Endometrium (tissue), 2 donors: Measurements from ENCODE around the gene NEK6.

Experiments used
- FAIRE-seq: peaks from 2 replicates; lab custom pipeline; 2012; peaks lifted over from hg19 to GRCh38; lab: Jason Lieb, UNC
- donor health status: control.
- donor health status: control.

The NEK6 gene

GRCh38 chr9:124342776-124343485, 85.2 kb downstream of the NEK6 start:
- FAIRE-seq = no peak

GRCh38 chr9:124343533-124344290, 86.0 kb downstream of the NEK6 start:
- FAIRE-seq = no peak

GRCh38 chr9:124344291-124345050, 86.7 kb downstream of the NEK6 start:
- FAIRE-seq = no peak

DNA sequence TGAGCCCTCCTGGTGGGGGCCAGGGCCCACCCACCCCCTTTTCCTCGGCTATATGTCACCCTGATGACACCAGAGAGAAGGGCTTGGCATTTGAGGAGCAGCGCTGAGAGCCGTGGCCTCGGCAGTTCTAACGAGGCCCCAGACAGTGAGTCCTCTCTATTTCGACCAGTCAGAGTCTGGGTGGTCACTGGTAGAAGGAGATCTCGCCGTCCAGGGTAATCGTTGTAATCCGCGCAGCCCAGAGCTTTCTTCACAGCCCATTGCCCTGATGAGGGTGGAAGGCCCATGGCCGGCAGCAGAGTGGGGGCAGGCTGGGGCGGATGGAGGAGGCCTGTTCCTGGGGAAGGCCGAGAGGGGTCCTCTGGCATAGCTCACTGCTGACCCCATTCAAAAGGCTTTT, 87.3 kb downstream of the NEK6 start:
- FAIRE-seq = no peak

DNA sequence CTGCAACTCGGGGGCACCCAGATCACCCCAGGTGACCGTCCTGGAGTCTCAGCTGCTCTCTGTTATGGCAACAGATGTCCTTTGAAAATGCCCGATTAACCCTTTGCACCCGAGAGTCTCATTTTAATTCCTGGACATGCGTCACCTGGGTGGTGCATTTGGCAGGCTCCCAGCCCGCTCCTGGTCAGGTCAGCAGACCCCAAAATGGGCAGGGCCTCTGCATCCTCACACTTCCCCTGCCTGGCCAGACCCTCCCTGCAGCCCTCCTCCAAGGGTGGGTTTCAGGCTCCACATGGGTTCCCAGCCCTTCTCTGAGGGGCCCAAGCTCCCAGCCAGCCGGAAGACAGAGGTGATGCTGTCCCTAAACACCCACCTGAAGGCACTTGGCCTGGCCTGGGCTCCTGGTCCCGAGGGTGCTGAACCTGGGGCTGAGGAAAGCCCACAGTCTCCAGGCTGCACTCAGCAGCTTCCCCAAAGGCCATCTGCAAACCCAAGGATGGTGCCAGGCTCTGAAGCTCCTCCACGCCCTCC, 88.1 kb downstream of the NEK6 start:
- FAIRE-seq = no peak

GRCh38 chr9:124346347-124347163, 88.8 kb downstream of the NEK6 start:
- no peak for FAIRE-seq

GRCh38 chr9:124347206-124347967, 89.6 kb downstream of the NEK6 start:
- no peak for FAIRE-seq

GRCh38 chr9:124347968-124348358, 90.2 kb downstream of the NEK6 start:
- FAIRE-seq = no peak

DNA sequence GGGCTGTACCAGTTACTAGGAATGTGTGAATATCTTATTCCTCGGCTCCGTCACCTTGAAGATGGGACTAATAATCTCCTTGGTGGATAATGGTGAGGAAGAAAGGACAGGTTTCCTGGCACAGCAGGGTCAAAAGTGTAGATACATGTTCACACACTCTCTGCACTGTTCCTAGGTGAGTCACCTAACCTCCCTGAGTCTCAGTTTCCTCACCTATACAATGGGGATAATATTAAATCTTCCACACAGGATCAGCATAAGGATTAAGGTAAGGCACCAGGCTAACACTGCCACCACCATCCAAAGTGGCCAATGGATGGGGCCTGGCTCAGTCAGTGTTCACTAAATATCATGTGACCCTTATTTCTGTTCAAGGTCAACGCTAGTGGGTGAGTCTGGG, 90.6 kb downstream of the NEK6 start:
- FAIRE-seq = no peak

DNA sequence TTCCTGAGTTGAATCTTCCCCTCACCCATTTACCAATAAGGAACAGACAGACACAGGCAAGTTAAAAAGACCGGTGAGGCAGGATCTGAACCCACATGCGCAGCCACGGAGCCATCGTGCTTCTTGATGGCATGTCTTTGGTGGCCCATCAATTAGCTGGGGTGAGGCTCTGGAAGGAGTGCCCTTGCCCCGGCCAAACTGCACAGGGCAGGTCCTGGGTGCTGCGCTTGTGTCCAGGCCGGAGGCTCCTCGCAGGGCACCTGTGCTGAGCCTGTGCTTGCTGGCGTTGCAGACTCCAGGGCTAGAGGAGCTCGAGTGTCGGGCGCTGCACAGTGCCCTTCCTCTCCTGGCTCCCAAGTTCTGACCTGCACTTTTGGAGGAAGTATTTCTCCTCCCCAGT, 91.1 kb downstream of the NEK6 start:
- FAIRE-seq = no peak

GRCh38 chr9:124349267-124349666, 91.5 kb downstream of the NEK6 start:
- no peak for FAIRE-seq

DNA sequence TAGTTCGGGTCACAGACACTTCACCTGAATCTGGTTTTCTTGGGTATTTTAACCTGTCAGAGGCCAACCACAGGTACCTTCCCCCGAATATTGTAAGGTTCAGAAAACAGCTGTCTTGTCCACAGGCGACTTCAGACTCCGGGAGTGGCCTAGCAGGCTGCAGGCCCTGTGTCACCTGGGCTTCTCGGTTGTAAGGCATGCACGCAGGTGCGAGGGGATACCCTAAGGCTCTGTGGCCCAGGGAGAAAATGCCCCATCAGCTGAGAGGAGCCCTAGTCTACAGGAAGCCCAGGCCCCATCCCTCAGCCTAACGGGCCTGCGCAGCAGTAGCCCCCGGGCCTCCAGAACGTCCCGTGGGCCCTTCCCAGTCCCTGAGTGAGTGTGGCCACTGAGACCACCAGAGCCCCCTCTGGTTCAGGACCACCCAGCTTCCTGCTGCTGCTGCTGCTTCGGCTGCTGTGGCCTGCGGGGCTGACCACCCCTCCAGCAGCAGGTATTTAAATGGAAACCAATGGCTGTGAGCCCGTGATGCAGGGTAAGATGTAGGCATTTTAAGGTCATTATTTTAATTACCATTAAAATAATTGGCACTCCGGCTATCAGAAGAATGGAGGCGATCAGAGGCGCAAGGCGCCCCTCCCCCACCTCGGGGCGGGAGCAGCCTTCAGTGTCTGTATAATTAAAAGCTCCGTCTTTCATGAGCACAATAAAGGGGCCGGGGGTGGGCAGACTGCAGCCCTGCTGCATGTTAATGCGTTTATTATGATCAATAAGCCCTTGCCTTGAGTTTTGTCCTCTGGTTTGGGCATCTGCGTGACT, 92.1 kb downstream of the NEK6 start:
- FAIRE-seq = no peak

DNA sequence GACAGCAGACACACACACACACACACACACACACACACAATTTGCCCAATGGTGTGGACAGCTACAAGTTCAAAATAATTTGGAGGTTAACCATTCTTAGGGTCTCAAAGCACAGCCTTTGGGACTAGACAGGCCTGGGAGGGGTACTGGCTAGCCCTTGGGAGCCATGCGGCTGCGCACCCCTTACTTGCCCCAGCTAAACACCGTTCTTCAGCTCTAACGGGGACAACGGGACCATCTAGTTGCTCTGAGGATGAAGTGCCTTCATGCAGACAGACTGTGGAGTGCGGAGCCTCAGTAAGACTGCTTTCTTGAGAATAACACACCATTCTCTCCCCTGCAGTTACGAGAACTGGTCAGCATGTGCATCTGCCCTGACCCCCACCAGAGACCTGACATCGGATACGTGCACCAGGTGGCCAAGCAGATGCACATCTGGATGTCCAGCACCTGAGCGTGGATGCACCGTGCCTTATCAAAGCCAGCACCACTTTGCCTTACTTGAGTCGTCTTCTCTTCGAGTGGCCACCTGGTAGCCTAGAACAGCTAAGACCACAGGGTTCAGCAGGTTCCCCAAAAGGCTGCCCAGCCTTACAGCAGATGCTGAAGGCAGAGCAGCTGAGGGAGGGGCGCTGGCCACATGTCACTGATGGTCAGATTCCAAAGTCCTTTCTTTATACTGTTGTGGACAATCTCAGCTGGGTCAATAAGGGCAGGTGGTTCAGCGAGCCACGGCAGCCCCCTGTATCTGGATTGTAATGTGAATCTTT, 92.9 kb downstream of the NEK6 start:
- FAIRE-seq = no peak

GRCh38 chr9:124351672-124352468, 94.1 kb downstream of the NEK6 start:
- no peak for FAIRE-seq

- no peak for FAIRE-seq
Measured at GRCh38 chr9:124352616-124353015, 94.9 kb downstream of the NEK6 start.

GRCh38 chr9:124353166-124353768, 95.5 kb downstream of the NEK6 start:
- FAIRE-seq = no peak

DNA sequence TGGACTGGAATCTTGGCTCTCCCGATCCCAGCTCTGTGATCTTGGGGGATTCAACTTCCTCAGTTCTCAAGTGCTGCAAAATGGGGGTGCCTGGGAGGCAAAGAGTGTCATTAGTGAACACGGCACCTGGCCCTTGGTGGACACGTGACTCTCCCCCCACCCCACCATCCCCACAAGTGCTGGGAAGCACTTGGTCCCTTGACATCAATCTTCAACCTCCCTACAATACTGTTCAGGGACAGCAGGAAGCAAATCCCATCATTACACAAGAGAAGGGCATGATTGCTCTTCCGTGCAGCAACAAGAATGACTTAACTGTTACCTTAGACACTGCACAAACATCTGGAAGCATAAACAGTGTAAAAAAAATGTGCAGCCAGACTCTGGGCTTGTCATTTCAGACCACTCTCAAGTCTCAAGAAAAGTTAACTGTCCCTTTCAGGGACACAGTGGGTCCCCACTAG, 96.1 kb downstream of the NEK6 start:
- FAIRE-seq = no peak
